ENCODE data around the gene PBLD.

Gene PBLD

DNA sequence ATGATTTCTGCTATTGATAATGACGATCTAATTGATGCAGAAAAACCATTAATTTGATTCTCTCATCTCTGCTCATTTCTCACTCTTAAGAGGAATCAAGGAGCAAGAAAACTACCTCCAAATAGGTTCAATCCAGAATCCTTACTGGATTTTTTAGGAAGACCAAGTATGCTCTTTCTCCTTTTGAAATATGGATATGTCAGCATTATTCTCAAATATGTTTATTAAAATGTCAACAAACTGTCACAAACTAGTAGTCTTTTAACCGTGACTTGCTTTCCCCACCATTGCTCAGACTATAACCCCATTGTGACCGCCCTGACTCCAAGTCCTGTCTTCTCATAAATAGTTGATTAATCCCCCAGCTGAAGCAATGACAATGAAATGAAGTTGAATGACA, 99.7 kb downstream of the PBLD start:
- DNase-seq (ENCODE audit: low read depth): no peak

Data from iris pigment epithelial cell (primary cell).